IMR-90 (cell line): ENCODE results near the gene SMARCA4. TPM values are rescaled to one million over a fixed set of nuclear protein-coding genes. Genes with fewer than 3 reads are reported as not detected.
"Not testable (repeated sequence)": the region's sequence is repeated elsewhere in the genome, so short reads cannot be mapped to it uniquely, and the experiment has no call there.

Experiments
- ATAC-seq: fragments of 200-7000 bp; cut with Tn5 transposase; 2 replicates; pipeline ENCODE4 v1.9.1; 2020; ENCODE audit warnings: low read depth, mild to moderate bottlenecking, moderate library complexity
- BruUV-seq: library from RNA; stranded (reverse); fragments of 400-500 nt; replicated peaks from 2 replicates; lab custom pipeline; 2021; lab: Mats Ljungman, UMichigan
- CTCF ChIA-PET: fragments of 300-600 bp; formaldehyde crosslinking; extraction: SDS; loops from one replicate; lab custom pipeline; 2021; ENCODE audit warnings: antibody characterized with exemption; lab: Yijun Ruan, JAX
- POLR2A ChIA-PET: fragments of 300-600 bp; sonication (Branson Sonifier 250); formaldehyde crosslinking; loops from one replicate; lab custom pipeline; 2022; ENCODE audit warnings: antibody characterized with exemption; ENCODE audit not compliant: unreplicated experiment; lab: Charles Lee
- DNase-seq: peaks from one replicate; pipeline ENCODE4 v3.0.0; 2013
- H2AFZ ChIP-seq: replicated peaks from 2 replicates; pipeline ENCODE3; 2013; ENCODE audit warnings: low read length, mild to moderate bottlenecking; ENCODE audit not compliant: poor library complexity
- H2AK5ac ChIP-seq: 2 replicates; pipeline ENCODE4 v1.6.1; 2013; ENCODE audit warnings: low read depth, low read length, inconsistent platforms
- H2AK9ac ChIP-seq: replicated peaks from 2 replicates; pipeline ENCODE3; 2013; ENCODE audit warnings: mild to moderate bottlenecking, low read depth, low read length, moderate library complexity; ENCODE audit not compliant: poor library complexity
- H2BK120ac ChIP-seq: 2 replicates; pipeline ENCODE4 v1.6.1; 2013; ENCODE audit warnings: low read depth, low read length, inconsistent platforms
- H2BK15ac ChIP-seq: 3 replicates; pipeline ENCODE4 v1.6.1; 2013; ENCODE audit warnings: low read depth, low read length, inconsistent platforms
- H2BK20ac ChIP-seq: 2 replicates; pipeline ENCODE4 v1.6.1; 2013; ENCODE audit warnings: low read depth, mild to moderate bottlenecking, inconsistent platforms, low read length, moderate library complexity
- H2BK5ac ChIP-seq: 2 replicates; pipeline ENCODE4 v1.6.1; 2013; ENCODE audit warnings: mild to moderate bottlenecking, low read depth, low read length, inconsistent platforms; ENCODE audit not compliant: poor library complexity, severe bottlenecking
- H3K14ac ChIP-seq: replicated peaks from 2 replicates; pipeline ENCODE4 v1.6.1; 2013; ENCODE audit warnings: low read depth, low read length, inconsistent platforms
- H3K18ac ChIP-seq: 2 replicates; pipeline ENCODE4 v1.6.1; 2013; ENCODE audit warnings: low read depth, low read length, control low read depth
- H3K23ac ChIP-seq: 2 replicates; pipeline ENCODE4 v1.6.1; 2013; ENCODE audit warnings: low read depth, low read length, inconsistent platforms
- H3K27ac ChIP-seq: 2 replicates; pipeline ENCODE4 v1.5.1; 2013; ENCODE audit warnings: mild to moderate bottlenecking, control low read depth, low read length; ENCODE audit not compliant: insufficient read depth
- H3K27me3 ChIP-seq: 2 replicates; pipeline ENCODE4 v1.6.1; 2013; ENCODE audit warnings: low read length; ENCODE audit not compliant: control insufficient read depth, insufficient read depth
- H3K36me3 ChIP-seq: 2 replicates; pipeline ENCODE4 v1.6.1; 2013; ENCODE audit warnings: low read length, mixed read lengths; ENCODE audit not compliant: control insufficient read depth, insufficient read depth
- H3K4ac ChIP-seq: 2 replicates; pipeline ENCODE4 v1.6.1; 2013; ENCODE audit warnings: low read depth, low read length, inconsistent platforms
- H3K4me1 ChIP-seq: 2 replicates; pipeline ENCODE4 v1.6.1; 2013; ENCODE audit warnings: low read length, mixed read lengths; ENCODE audit not compliant: control insufficient read depth, insufficient read depth
- H3K4me2 ChIP-seq: 2 replicates; pipeline ENCODE4 v1.6.1; 2013; ENCODE audit warnings: low read depth, mild to moderate bottlenecking, control low read depth, low read length, moderate library complexity
- H3K4me3 ChIP-seq: 2 replicates; pipeline ENCODE4 v1.5.1; 2013; ENCODE audit warnings: low read depth, mild to moderate bottlenecking, control low read depth, low read length, moderate library complexity; ENCODE audit not compliant: insufficient read depth
- H3K56ac ChIP-seq: 2 replicates; pipeline ENCODE4 v1.6.1; 2013; ENCODE audit warnings: low read length, inconsistent platforms; ENCODE audit not compliant: insufficient read depth; ENCODE audit errors: extremely low read depth
- H3K79me1 ChIP-seq, 2 experiments: 2 replicates each; pipeline ENCODE4 v1.6.1; 2013; ENCODE audit warnings: low read length in 2 of 2, inconsistent platforms in 1 of 2, low read depth in 1 of 2
- H3K9ac ChIP-seq: 2 replicates; pipeline ENCODE4 v1.6.1; 2013; ENCODE audit warnings: low read depth, low read length, control low read depth
- H3K9me1 ChIP-seq: 2 replicates; pipeline ENCODE4 v1.6.1; 2013; ENCODE audit warnings: low read length, inconsistent platforms; ENCODE audit not compliant: insufficient read depth
- H3K9me3 ChIP-seq: 2 replicates; pipeline ENCODE4 v1.6.1; 2013; ENCODE audit warnings: low read length; ENCODE audit not compliant: control insufficient read depth, insufficient read depth
- H4K20me1 ChIP-seq: 2 replicates; pipeline ENCODE4 v1.6.1; 2013; ENCODE audit warnings: low read length, inconsistent platforms; ENCODE audit not compliant: insufficient read depth
- H4K5ac ChIP-seq: 2 replicates; pipeline ENCODE4 v1.6.1; 2013; ENCODE audit warnings: mild to moderate bottlenecking, low read depth, low read length, control low read depth
- H4K8ac ChIP-seq, 2 experiments: 2 replicates each; pipeline ENCODE4 v1.6.1; 2013; ENCODE audit warnings: low read depth in 2 of 2, low read length in 2 of 2, control low read depth in 1 of 2, inconsistent platforms in 1 of 2
- H4K91ac ChIP-seq: 2 replicates; pipeline ENCODE4 v1.6.1; 2013; ENCODE audit warnings: low read depth, low read length, inconsistent platforms; ENCODE audit not compliant: insufficient read depth
- WGBS, 2 experiments: methylation state at CpG; one replicate each; pipeline versions ENCODE4 v1.1.5 to v1.1.7; 2013; ENCODE audit warnings: missing lambda C conversion rate in 2 of 2; ENCODE audit not compliant: insufficient read length in 1 of 2; ENCODE audit errors: extremely low coverage in 2 of 2; 5-methylcytosine and 5-hydroxymethylcytosine counted together
- dilution Hi-C: fragments of 300-500 bp; cut with HindIII; formaldehyde crosslinking; loops from one replicate; pipeline ENCODE4 v1.14.3; 2018; ENCODE audit warnings: low sequenced_read_pairs; ENCODE audit not compliant: unreplicated experiment
- in situ Hi-C: fragments of 300-500 bp; cut with MboI; formaldehyde crosslinking; loops from 3 replicates; pipeline ENCODE4 v1.14.3; 2019; ENCODE audit warnings: low sequenced_read_pairs, inconsistent platforms, mixed read lengths
- intact Hi-C: fragments of 100-400 bp; cut with micrococcal nuclease; formaldehyde crosslinking; loops from 2 replicates; pipeline ENCODE4 v1.10.0; 2022
- polyA plus RNA-seq, 3 experiments: library from polyadenylated mRNA; depleted of rRNA; stranded (reverse); fragments of >200 nt; gene quantifications; 2 replicates each; pipeline ENCODE4 v1.2.3, GENCODE V29; 2012; ENCODE audit warnings: low replicate concordance in 1 of 3
- total RNA-seq: library from RNA; depleted of rRNA; stranded (reverse); fragments of >200 nt; gene quantifications from 2 replicates; pipeline ENCODE4 v1.2.3, GENCODE V29; 2012

SMARCA4 gene
- total and polyA plus RNA-seq, 2 of the 4 experiments (the other 2 are of a cell fraction), result 41.4 to 85.6 TPM

GRCh38 chr19:11076792-11077191 lies 116.0 kb downstream of the SMARCA4 start:
- H3K79me1 ChIP-seq, dilution Hi-C loops, H4K5ac ChIP-seq, H4K20me1 ChIP-seq, POLR2A ChIA-PET, H3K27ac ChIP-seq, H3K14ac ChIP-seq, intact Hi-C loops, H3K9me3 ChIP-seq, in situ Hi-C loops, H2BK15ac ChIP-seq, DNase-seq, ATAC-seq, H3K4ac ChIP-seq, H4K91ac ChIP-seq, CTCF ChIA-PET, H3K9ac ChIP-seq, H3K56ac ChIP-seq, H3K36me3 ChIP-seq, H3K9me1 ChIP-seq, H2AK9ac ChIP-seq, BruUV-seq, H3K4me1 ChIP-seq, H2AK5ac ChIP-seq, H2AFZ ChIP-seq, H3K4me2 ChIP-seq, H2BK120ac ChIP-seq, H3K27me3 ChIP-seq, H2BK20ac ChIP-seq, H3K4me3 ChIP-seq, H2BK5ac ChIP-seq, H4K8ac ChIP-seq, H3K23ac ChIP-seq, H3K18ac ChIP-seq: not testable (repeated sequence)
- no CpG with 5 or more reads among the region's 9 CpGs for WGBS, 2 experiments
